Choroid plexus epithelial cell (primary cell): Measurements from ENCODE around the gene TIPARP.
"Not testable (repeated sequence)": the region's sequence is repeated elsewhere in the genome, so short reads cannot be mapped to it uniquely, and the experiment has no call there.

Source experiments
- DNase-seq: peaks from one replicate; pipeline ENCODE4 v3.0.0-alpha.2; 2010; ENCODE audit warnings: low read depth
- H3K4me3 ChIP-seq: 2 replicates; pipeline ENCODE4 v1.5.1; 2011; ENCODE audit warnings: low read depth, mild to moderate bottlenecking, control low read depth, low read length, moderate library complexity
- CTCF ChIP-seq: conservative IDR thresholded peaks from 2 replicates; pipeline ENCODE4 v1.5.1; 2011; ENCODE audit warnings: low read depth, mild to moderate bottlenecking, control low read depth, inconsistent platforms, low read length, moderate library complexity

TIPARP gene

GRCh38 chr3:156646958-156647357 lies 27.4 kb upstream of the TIPARP start:
- DNase-seq = no peak
- no peak for TF ChIP-seq CTCF
- H3K4me3 ChIP-seq = no peak overlapping the region

GRCh38 chr3:156648086-156648485 lies 26.3 kb upstream of the TIPARP start:
- no peak overlapping the region for H3K4me3 ChIP-seq
- TF ChIP-seq CTCF = no peak
- DNase-seq = peak; percentile 88

GRCh38 chr3:156649681-156650080 lies 24.7 kb upstream of the TIPARP start:
- no peak for DNase-seq
- TF ChIP-seq CTCF = no peak
- H3K4me3 ChIP-seq = no peak overlapping the region

- H3K4me3 ChIP-seq = not testable (repeated sequence)
These were observed 21.7 kb upstream of the TIPARP start for GRCh38 chr3:156652661-156653060.

GRCh38 chr3:156654834-156655233 lies 19.6 kb upstream of the TIPARP start:
- TF ChIP-seq CTCF = no peak
- DNase-seq = peak; percentile 53
- no peak overlapping the region for H3K4me3 ChIP-seq

More at GRCh38 chr3:156652661-156653060, 21.7 kb upstream of the TIPARP start:
- DNase-seq = not testable (repeated sequence)

- no peak for DNase-seq
- no peak for TF ChIP-seq CTCF
- H3K4me3 ChIP-seq = no peak overlapping the region
These were observed 18.4 kb upstream of the TIPARP start for GRCh38 chr3:156655819-156656550.

GRCh38 chr3:156657440-156657839 lies 16.9 kb upstream of the TIPARP start:
- DNase-seq = no peak
- no peak for TF ChIP-seq CTCF
- no peak overlapping the region for H3K4me3 ChIP-seq
